ENCODE data around the gene COQ6.

GRCh38 chr14:73949752-73950734, at the start of gene COQ6, which contains the start of gene FAM161B:
- peak; percentile 79 for TF ChIP-seq TAF1 (IDR thresholded peaks at IDR 0.05; ENCODE audit: low read depth, low read length)
- peak; percentile 89 for TF ChIP-seq YY1 (IDR thresholded peaks at IDR 0.05; ENCODE audit: low read depth, low read length)
- peak; percentile 2 to 29 (median 24); a peak in 2 of 4 replicates for TF ChIP-seq CTCF (IDR thresholded peaks at IDR 0.05; ENCODE audit: control extremely low read depth in 1 of 3, insufficient read depth in 1 of 3, low read depth in 1 of 3, low read length in 3 of 3)
- TF ChIP-seq EP300 (IDR thresholded peaks at IDR 0.05; ENCODE audit: borderline replicate concordance in 1 of 2, low read depth in 2 of 2, low read length in 2 of 2), result no peak
- TF ChIP-seq TEAD4 (IDR thresholded peaks at IDR 0.05; ENCODE audit: low read depth, low read length), result peak; percentile 71
- TF ChIP-seq CREB1 (IDR thresholded peaks at IDR 0.05), result peak; percentile 86
- no peak for TF ChIP-seq KDM1A (IDR thresholded peaks at IDR 0.05; ENCODE audit: borderline replicate concordance, low read length)
- peak; percentile 52 to 86 for TF ChIP-seq POLR2A (IDR thresholded peaks at IDR 0.05; ENCODE audit: control extremely low read depth in 1 of 2, low read depth in 2 of 2, low read length in 2 of 2)
